ENCODE measurements around the gene SNX19. TPM values are rescaled to one million over a fixed set of nuclear protein-coding genes. Genes with fewer than 3 reads are reported as not detected.

Gene SNX19
- total and polyA plus RNA-seq, 8 donors, result 34.1 to 66.4 (median 43.1) TPM

DNA sequence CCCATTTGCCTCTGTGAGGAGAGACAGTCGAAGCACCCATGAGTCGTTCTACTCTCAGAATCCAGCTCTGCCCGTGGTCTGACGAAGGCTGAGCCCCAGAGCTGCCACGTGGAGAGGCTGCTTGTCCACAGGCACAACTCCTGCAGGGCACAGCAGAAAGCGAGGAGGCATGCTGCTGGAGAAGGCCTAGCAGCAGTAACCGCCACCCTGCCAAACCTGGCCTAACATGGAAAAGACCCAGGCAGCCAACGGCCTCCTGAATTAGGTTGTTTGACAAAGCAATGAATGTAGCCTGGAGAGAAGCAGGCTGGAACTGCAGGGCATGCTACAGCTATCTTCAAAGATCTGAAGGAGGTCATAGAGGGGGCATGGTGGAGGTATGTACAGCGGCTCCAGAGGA lies 89.7 kb downstream of the SNX19 start:
- peaks cover 0 to 3% of the 10 kb centered on the region in 2 donors for H3K4me1 ChIP-seq
- no peaks in the 10 kb centered on the region for H3K9me3 ChIP-seq
- no peaks in the 10 kb centered on the region for H3K36me3 ChIP-seq
- H3K4me3 ChIP-seq, result no peak overlapping the region
- no peak overlapping the region for H3K27ac ChIP-seq
- intact Hi-C loops (cut with DNase I), result no loop called here
- no peaks in the 10 kb centered on the region for H3K27me3 ChIP-seq
- ATAC-seq (no peak), DNase-seq (no peak)
- TF ChIP-seq, protein P1, sequence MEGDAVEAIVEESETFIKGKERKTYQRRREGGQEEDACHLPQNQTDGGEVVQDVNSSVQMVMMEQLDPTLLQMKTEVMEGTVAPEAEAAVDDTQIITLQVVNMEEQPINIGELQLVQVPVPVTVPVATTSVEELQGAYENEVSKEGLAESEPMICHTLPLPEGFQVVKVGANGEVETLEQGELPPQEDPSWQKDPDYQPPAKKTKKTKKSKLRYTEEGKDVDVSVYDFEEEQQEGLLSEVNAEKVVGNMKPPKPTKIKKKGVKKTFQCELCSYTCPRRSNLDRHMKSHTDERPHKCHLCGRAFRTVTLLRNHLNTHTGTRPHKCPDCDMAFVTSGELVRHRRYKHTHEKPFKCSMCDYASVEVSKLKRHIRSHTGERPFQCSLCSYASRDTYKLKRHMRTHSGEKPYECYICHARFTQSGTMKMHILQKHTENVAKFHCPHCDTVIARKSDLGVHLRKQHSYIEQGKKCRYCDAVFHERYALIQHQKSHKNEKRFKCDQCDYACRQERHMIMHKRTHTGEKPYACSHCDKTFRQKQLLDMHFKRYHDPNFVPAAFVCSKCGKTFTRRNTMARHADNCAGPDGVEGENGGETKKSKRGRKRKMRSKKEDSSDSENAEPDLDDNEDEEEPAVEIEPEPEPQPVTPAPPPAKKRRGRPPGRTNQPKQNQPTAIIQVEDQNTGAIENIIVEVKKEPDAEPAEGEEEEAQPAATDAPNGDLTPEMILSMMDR (IDR thresholded peaks at IDR 0.05), result no peak

DNA sequence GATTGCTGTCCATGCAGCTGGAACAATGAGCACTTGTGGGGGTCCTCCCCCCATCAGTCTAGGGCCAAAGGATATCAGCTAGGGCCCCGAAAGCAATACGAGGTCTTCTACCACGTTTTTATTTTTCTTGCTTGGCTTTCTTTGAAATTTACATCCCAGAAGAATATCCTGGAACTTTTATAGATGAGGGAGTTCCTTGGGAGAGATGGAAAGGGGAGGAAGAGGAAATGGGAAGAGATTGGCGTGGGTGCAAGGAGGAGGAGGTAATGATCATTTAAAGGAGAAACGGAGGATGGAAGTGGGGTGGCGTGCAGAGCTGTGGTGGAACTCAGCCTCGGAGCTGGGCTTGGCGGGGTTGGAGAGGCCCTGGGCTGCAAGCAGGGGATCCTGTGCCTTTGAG lies 90.3 kb downstream of the SNX19 start:
- TF ChIP-seq, protein P1 (IDR thresholded peaks at IDR 0.05), result no peak
- H3K27me3 ChIP-seq, result no peaks in the 10 kb centered on the region
- no peak overlapping the region for H3K27ac ChIP-seq
- peaks cover 0 to 3% of the 10 kb centered on the region in 2 donors for H3K4me1 ChIP-seq
- ATAC-seq (no peak), DNase-seq (no peak)
- no peaks in the 10 kb centered on the region for H3K9me3 ChIP-seq
- no peaks in the 10 kb centered on the region for H3K36me3 ChIP-seq
- H3K4me3 ChIP-seq, result no peak overlapping the region
- intact Hi-C loops (cut with DNase I), result no loop called here

DNA sequence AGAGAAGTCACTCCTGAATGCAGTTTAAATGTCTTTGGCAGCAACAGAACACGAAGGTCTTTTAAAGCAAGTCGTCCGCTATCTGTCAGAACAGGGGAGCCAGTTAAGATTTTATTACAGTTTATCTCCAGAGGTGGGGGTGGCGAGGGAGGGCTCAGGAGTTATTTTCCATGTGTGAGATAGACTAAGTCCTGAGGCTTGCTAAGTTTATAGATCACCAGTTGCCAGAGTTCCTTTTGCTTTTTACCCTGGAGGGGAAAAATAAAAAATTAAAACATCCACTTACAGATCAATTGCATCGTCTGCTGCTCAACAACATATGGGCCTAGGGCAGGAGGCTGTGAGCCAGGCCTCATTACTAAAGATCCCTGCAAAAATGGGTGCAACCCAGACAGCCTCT lies 90.7 kb downstream of the SNX19 start:
- ATAC-seq, result no peak
- no peaks in the 10 kb centered on the region for H3K27me3 ChIP-seq
- H3K27ac ChIP-seq, result no peak overlapping the region
- intact Hi-C loops (cut with DNase I), result no loop called here
- H3K4me3 ChIP-seq, result no peak overlapping the region
- TF ChIP-seq, protein P1 (IDR thresholded peaks at IDR 0.05), result no peak
- DNase-seq, result no peak
- peaks cover 0 to 3% of the 10 kb centered on the region in 2 donors for H3K4me1 ChIP-seq
- H3K9me3 ChIP-seq, result no peaks in the 10 kb centered on the region
- no peaks in the 10 kb centered on the region for H3K36me3 ChIP-seq
